Stimulated activated CD8-positive, alpha-beta memory T cell treated with anti-CD3 and anti-CD28 coated beads, Interleukin-4, amount 100 ng/mL, for 4 hours (primary cell): ENCODE data around the gene SDF4.
"Not testable (repeated sequence)": the region's sequence is repeated elsewhere in the genome, so short reads cannot be mapped to it uniquely, and the experiment has no call there.

Experiments
- DNase-seq, 2 donors: peaks; one replicate each; pipeline ENCODE4 v3.0.0-alpha.2; 2020; ENCODE audit warnings: low read depth in 2 of 2, low spot score in 1 of 2

The SDF4 gene

DNA sequence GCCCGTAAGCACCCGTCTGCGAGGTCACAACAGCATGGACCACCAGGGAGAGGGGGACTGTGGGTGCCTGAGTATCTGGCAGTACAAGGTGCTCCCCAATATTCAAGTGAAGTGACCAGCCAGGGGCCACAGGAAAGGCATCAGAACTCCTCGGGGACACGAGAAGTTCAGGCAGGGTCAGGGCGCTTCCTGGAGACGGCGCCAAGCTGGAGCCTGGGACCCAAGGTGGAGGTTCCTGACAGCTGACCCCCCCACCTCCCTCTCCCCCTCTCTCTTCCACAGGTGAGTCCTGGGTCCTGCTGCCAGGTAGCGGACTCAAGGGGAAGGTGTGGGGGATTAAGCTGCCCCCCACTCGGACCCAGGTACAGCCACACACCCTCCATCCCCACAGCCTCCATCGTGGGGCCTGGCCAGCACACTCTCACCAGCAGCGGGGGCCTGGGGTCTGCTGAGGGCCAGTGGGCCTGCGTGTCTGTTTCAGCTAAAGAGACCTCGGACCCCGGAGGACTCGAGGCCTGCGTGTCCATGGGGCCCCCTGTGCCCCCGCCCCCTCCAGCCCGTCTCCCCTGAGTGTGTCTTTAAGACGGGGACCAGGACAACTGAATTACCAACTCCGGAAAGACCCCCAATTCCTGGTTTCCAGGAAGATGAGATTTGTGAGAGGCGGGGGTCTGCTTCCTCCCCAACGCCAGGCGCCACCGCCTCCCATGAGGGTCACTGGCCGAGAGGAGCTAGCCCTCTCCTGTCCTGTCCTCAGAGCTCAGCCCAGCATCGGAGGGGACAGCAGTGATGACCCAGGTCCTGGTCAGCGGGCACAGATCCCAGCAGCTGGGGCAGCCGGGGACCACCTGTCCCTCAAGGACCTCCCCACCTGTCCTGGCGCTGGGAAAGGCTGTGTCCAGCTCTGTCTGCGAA is 31.6 kb downstream of the SDF4 start:
- no peak for DNase-seq

DNA sequence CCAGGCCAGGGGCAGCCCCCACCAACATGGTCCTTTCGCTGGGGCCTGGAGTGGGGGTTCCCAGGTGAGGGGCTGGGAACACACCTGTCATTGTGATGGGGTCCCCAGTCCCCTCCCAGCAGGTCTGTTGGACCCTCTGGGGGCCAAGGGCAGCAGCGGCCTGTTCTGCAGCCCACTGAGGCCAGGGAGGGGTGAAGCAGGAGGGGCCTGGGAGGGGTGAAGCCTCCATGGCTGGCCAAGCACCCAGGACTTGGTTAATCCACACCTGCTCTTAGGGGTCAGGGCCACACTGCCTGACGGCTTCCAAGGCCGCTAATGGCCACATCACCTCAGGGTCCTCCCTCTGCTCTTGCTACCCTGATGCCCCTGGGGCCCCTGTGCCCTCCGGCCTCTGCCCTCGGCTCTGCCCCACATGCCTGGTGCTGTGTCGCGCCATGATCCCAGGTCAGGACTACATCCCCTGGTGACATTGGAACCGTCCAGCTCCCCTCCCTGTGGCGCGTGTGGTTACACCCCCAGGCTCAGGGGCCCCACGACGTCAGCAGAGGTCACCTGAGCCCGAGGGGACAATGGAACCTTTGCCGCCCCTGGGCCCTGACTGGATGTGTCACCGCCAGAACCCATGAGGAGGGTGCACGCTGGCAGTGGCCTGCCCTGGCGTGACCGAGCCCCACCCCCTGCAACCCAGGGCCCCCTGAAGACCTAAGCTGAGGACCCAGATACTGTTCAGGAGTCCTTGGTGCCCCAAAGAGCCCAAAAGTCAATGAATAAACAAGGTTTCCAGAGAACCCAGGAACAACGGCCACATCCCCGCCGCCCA is 32.5 kb downstream of the SDF4 start:
- no peak for DNase-seq

DNA sequence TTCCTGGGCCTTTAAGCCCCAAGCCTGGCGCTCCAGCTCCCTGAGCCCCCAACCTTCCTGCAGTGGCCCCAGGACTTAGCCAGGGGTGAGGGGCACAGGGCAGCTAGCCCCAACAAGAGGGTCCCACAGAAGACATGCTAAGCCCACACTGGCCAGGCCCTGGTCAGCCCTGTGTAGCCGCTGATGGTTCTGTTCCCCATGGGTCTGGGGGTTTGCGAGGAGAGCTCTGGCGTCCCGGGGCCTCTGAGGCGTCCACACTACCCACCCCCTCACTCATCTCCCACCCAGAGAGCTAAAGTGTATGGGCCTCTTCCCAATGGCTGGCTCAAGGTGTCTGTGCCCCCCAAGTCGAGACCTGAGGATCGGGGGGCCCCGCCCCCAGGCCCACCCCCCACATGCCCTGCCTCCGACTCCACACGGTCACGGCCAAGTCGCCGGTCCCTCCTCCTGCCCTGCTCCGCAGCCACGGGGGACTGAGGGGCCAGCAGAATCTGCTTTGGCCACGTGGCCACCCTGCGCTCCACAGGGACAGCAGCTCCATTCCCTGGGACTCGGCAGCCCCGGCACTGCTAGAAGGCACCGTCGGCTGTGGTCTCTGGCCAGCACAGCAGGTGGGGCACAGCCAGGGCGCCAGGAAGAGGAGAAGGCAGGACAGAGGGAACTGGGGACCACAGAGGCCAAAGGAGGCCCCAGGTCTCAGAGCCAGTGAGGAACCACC is 33.2 kb downstream of the SDF4 start:
- no peak for DNase-seq

DNA sequence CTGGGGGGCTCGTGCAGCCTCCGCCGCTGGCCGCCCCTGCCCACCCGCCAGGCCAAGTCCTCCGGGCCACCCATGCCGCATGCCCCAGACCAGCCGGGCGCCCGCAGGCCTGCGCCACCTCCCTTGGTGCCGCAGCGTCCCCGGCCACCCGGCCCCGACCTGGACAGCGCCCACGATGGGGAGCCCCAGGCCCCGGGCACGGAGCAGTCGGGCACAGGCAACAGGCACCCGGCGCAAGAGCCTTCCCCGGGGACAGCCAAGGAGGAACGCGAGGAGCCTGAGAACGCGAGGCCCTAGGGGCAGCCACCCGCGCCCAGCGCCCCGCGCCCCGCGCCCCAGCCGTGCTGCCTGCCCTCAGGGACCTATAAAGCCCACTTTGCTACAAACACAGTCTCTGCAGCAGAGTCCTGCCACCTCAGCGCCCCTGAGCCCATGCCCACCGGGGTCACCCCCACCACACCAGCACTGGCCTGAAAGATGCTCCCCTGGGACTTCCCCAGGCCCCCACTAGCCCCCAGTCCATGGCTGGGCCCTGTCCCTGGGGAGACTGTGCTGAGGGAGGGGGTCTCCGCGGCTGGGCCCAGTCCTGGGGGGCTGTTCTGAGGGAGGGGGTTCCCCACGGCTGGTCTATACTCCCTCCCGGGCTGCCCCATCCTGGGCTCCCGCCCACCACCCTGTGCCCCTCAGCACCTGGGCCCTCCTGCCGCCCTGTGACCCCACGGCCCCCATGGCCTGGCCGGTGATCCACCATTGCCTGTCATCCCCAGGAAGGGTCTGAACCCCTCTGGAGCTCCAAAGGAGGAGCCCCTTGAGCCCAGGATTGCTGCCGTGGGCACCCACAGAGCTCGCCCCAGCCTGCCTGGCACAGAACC is 34.0 kb downstream of the SDF4 start:
- no peak for DNase-seq

GRCh38 chr1:1197188-1197500 is 34.7 kb downstream of the SDF4 start:
- DNase-seq: no peak

DNA sequence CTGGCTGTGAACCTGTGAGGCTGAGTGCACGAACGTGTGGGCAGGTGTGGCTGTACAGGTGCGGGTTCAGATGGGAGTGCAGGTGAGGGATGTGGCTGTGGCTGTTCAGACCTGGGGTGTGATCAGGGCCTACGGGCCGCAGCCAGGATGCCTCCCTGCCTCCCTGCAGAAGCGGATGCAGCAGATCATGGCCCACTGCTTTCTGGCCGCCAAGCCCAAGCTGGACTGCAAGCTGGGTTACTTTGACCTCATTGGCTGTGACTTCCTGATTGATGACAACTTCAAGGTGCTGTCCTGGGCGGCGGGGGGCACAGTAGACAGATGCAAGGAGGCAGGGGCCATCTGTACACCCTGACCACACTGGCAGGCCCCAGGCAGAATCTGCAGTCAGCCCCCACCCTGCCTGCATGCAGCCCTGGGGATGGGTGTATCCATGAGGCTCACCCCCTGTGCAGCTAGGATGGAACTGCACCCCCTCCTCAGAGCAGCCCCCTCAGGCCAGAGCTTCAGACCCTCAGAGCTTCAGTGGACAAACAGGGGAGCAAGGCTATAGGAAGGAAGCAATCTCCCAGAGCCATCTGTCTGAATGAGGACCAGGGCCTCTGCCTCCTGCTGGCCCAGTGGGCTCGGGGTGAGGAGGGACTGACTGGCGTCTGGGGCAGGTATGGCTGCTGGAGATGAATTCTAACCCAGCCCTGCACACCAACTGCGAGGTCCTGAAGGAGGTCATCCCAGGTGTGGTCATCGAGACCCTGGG is 35.2 kb downstream of the SDF4 start:
- no peak for DNase-seq

DNA sequence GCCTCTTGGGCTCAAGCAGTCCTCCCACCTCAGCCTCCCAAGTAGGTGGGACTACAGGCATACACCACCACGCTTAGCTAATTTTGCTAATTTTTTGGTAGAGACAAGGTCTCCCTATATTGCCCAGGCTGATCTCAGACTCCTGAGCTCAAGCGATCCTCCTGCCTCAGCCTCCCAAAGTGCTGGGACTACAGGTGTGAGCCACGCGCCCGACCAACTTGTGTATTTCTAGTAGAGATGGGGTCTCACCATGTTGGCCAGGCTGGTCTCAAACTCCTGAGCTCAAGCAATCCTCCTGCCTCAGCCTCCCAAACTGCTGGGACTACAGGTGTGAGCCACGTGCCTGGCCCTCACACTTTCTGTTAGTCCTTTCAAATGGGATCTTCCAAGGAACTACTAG is 36.1 kb downstream of the SDF4 start:
- DNase-seq: not testable (repeated sequence)

GRCh38 chr1:1194723-1195122 is 37.1 kb downstream of the SDF4 start:
- no peak for DNase-seq

GRCh38 chr1:1191734-1192133 is 40.1 kb downstream of the SDF4 start:
- no peak for DNase-seq

DNA sequence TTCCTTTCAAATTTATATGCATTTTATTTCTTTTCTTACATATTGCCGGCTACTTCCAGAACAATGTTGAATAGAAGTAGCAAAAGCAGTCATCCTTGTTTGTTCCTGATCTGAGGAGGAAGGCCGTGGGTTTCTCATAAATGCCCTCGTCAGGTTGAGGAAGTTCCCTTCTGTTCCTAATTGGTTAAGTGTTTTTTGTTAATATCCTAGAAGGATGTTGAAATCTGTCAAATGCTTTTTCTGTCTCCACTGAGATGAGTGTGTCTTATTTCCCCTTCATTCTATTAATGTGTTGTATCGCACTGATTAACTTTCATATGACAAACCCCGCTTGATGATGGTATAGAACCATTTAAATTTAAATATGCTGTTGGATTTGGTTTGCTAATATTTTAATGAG is 42.7 kb downstream of the SDF4 start:
- DNase-seq: no peak

DNA sequence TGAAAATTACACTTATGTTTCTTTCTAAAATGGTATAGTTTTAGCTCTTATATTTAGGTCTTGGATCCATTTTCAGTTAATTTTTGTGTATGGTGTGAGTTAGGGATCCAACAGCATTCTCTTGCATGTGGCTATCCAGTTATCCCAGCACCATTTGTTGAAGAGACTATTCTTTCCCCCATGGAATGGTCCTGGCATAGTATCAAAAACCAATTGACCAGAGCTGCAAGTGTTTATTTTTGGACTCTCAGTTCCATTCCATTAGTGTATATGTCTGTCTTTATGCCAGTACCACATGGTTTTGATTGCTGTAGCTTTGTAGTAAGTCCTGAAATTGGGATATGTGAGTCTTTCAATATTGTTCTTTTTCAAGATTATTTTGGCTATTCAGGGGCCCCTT is 43.9 kb downstream of the SDF4 start:
- no peak for DNase-seq

DNA sequence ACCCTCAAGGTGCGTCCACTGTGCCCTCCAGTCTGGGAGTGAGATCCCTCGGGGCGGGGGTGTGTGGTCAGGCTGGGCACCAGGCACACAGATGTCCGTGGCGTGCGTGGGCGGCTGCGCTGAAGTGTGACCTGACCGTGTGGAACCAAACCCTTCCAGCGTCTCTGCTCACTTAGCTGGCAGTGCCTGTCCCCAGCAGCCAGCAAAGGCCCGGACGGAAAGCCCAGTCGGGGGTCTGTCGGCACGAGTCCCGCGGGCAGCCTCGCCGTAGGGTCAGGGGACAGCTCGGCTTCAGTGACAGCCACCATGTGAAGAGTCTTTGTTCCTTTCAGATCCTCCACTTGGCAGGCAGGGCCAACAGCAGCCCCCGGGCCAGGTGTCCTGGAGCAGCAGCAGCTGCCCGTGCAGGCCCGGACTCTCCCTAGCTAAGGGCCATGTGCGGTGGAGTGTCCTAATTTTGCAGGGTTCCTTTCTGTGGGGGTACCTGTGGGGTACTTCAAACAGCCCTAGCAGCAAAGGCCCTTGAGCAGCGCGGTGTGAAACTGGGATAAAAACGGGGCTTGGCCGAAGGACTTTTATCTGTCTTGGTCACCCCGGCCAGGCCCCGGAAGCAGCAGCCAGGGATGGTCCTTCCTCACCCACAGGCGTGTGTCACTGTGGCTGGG is 46.6 kb downstream of the SDF4 start:
- DNase-seq: no peak

GRCh38 chr1:1183833-1184775 is 47.7 kb downstream of the SDF4 start:
- no peak for DNase-seq

DNA sequence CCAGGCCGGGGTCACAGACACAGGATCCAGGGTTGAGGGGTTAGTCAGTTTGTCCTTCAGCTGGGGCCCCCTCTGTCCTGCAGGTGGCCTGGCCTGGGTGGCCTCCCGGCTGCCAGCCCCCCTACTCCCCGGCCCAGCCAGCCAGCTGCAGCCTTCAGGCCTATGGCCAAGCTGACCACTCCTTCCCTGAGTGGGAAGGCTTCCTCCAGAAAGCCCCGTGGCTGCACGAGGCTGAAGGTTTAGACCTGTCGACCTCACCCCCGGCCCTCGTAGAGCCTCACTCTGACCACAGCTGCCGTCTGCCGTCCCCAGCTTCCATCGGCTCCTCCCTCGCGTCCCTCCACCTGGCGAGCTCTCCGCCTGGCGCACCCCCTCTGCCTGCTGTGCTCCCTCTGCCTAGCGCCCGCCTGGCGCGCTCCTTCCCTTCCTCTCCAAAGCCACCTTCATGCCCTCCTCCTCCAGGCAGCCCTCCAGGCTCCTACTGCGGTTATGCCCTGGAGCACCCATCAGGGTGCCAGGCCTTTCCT is 48.5 kb downstream of the SDF4 start:
- no peak for DNase-seq

- no peak for DNase-seq
These were observed 49.1 kb downstream of the SDF4 start for GRCh38 chr1:1182491-1183220.

GRCh38 chr1:1181938-1182410 is 49.8 kb downstream of the SDF4 start:
- no peak for DNase-seq
